ENCODE results near the gene FCRL6.

DNA sequence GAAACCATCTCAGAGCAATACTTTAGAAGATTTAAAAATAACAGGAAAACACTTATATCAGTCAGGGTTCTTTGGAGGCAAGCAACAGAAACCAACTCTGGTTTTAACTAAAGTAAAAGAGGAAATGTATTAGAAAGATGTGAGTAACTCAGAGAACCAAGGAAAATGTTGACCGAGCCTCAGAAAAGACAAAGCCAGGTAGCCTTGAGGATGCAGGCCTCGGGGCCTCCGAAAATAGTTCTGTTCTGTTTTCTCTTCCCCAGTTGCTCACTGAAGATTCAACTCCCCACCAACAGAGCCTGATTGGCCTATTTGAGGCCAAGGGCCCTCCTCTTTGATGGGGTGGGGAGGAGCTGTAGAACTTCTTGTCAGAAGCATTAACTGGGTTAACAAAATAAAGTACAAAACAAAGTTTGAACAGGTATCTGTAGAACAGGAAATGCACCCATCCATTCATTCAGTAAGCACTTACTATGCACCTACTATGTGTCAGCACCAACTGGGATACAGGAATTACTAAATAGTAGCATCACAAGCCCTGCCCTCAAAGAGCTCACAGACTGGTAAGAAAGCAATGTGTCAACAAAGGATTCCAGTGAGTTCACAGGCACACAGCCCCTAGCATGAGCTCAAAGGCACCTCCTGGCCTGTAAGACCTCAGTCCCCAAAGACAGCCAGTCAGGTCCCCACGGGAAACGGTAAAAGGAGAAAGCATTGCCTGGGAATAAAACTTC is 37.1 kb downstream of the FCRL6 start:
- TF ChIP-seq CTCF (conservative IDR thresholded peaks at IDR 0.05 in 1 of 2, IDR thresholded peaks at IDR 0.05 in 1 of 2; ENCODE audit: extremely low read depth in 1 of 2, insufficient read depth in 1 of 2, low read depth in 1 of 2, low read length in 2 of 2) (no peak), EZH2 (IDR thresholded peaks at IDR 0.05; ENCODE audit: borderline replicate concordance, low read length) (no peak)
